Right lobe of liver (tissue), 4 donors: ENCODE measurements around the gene ITGB8.

Source experiments
- CTCF ChIP-seq, 4 donors: fragments of 200-600 bp in 3 of 4; fragments of 450-650 bp in 1 of 4; IDR thresholded peaks; one replicate each; pipeline versions ENCODE4 v1.5.1 to v1.8.0; 2016 to 2022; ENCODE audit warnings: antibody characterized with exemption in 4 of 4, mild to moderate bottlenecking in 2 of 4
- POLR2A ChIP-seq: fragments of 450-650 bp; IDR thresholded peaks from one replicate; pipeline ENCODE4 v1.6.1; 2017; ENCODE audit warnings: antibody characterized with exemption, mild to moderate bottlenecking
- donor health status: DM: no; HTN: no; CAD: no.
- donor health status: DM: no; HTN: no; CAD: no.
- donor health status: DM: no; HTN: yes; CAD: no.

GRCh38 chr7:20296444-20296843 is 34.3 kb upstream of the ITGB8 start:
- TF ChIP-seq CTCF (IDR thresholded peaks at IDR 0.05) (no peak), POLR2A (no peak)
